Stimulated activated CD4-positive, alpha-beta T cell treated with anti-CD3 and anti-CD28 coated beads, Interleukin-2, amount 100 ng/mL, for 24 hours (primary cell): Measurements from ENCODE around the gene CDR2.

Experiments used
- DNase-seq, 2 donors: peaks; one replicate each; pipeline ENCODE4 v3.0.0-alpha.2; 2020

CDR2 gene

DNA sequence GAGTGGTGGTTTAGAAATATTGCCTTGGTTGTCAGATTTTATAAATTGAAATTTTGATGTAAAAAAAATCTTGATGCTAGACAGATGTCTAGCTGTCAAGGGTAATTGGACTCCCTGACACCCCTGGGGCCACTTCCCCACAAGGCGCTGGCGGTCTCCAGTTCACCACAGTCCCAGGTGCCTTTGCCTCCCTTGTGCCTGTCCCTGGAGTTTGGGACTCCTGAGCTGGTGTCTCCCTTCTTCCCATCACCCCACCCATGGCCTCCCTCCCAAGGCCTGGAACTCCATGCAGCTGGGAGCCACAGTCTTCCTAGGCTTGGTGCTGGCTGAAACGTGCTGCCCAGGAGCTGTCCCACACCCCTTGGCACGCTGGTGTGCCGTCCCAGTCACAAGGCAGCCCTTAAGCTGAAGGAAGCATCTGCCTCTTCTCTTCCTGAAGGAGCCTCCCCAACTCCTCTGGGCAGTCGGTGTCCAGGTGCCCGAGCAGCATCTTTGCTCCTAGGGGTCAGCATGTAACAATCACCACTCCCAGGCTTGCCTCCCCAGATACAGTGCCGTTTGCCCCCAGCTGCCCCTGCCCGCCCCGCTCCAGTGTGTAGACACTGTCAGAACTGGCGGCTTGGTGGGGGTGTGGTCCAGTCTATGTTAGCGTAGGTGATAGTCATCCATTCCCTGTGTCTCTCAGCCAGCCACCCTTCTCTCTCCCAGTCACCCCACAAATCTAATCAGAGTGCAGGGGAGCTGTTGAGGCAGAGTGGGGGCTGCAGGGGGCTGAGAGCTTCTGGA is 51.1 kb downstream of the CDR2 start:
- DNase-seq = no peak

DNA sequence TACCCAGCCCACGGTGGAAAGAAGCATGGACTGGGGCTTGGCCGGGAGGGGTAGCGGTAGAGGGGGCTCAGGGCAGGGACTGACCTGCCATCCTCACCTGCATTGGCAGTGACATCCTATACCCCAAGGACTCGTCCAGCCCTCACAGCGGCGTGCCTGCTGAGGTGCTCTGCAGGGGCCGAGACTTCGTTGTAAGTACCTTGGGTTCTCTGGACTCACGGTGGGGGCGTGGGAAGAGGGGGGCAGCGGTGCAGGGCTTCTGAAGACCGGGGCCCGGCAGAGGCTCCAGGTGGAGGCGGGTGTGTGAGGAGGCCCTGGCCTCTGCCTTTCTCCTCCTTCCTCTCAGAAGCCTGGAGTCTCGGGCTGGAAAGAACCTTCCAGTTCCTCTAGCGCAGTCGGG is 51.7 kb downstream of the CDR2 start:
- DNase-seq = no peak

GRCh38 chr16:22322021-22322471 is 52.4 kb downstream of the CDR2 start:
- DNase-seq = no peak

DNA sequence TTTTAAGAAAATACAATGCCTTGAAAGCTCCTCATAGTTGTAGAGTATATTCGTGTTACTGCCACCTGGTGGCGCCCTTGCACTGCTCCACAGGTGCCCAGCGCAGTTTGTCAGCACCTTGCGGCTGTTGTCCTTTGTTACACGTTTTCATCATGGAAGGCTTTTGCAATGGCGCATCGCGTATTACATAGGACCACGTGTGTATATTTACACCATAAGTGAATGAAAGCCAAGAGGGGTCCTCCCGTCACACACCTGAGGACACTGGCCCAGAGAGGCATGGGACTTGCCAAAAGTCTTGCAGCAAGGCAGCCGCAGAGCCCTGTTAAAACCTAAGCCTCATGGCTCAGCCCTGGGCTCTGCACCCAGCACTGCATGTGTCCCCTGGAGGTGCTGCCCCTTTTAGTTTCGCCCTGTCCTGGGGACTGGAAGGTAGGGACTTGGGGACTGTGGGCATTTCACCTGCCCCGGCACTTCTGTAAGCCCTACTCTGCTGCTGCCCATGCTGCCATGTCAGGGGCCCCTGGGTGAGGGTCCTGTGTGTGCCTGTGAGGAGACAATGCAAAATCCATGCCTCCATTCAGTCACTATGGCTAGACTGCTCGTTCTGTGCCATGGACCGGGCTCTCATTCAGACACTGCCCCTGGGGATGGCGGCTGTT is 52.9 kb downstream of the CDR2 start:
- DNase-seq = peak; percentile 69 to 71

GRCh38 chr16:22320572-22321339 is 53.7 kb downstream of the CDR2 start:
- no peak for DNase-seq

GRCh38 chr16:22318690-22319358 is 55.6 kb downstream of the CDR2 start:
- DNase-seq = peak; percentile 66 to 72

DNA sequence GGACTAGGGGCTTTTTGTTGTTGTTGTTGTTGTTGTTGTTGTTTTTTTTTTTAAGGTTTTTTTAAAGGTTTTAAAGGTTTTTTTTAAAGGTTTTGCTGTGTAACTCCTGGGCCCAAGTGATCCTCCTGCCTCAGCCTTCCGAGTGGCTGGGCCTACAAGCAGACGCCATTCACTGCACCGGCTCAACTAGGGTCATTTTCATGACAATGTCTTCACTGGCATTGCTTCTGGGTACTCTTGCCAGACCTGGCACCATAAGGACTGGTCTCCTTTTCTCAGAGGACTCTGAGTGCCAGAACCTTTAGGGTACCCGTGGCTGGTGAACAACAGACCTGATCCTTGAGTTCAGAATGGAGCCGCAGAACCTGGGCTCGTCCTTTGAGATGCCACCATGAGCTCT is 56.8 kb downstream of the CDR2 start:
- no peak for DNase-seq

- no peak for DNase-seq
Measured at GRCh38 chr16:22317001-22317530, 57.4 kb downstream of the CDR2 start.

- no peak for DNase-seq
Measured at GRCh38 chr16:22316411-22316811, 58.0 kb downstream of the CDR2 start.

DNA sequence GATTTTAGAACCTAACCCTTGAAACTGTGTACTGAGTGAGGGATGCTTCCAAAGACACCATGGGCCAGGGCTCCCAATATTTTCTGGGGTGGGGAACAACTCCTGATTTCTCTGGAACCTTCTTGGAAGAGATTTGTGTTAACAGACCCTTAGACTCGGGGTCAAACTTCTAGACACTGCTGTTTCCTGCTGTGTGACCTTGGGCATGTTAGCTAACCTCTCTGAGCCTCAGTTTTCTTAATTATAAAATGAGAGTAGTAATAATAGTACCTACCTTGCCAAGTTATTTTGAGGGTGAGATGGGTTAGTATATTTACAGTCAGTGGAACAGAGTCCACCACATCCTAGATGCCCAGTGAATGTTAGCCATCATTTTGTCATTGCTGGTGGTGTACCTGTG is 58.4 kb downstream of the CDR2 start:
- no peak for DNase-seq

DNA sequence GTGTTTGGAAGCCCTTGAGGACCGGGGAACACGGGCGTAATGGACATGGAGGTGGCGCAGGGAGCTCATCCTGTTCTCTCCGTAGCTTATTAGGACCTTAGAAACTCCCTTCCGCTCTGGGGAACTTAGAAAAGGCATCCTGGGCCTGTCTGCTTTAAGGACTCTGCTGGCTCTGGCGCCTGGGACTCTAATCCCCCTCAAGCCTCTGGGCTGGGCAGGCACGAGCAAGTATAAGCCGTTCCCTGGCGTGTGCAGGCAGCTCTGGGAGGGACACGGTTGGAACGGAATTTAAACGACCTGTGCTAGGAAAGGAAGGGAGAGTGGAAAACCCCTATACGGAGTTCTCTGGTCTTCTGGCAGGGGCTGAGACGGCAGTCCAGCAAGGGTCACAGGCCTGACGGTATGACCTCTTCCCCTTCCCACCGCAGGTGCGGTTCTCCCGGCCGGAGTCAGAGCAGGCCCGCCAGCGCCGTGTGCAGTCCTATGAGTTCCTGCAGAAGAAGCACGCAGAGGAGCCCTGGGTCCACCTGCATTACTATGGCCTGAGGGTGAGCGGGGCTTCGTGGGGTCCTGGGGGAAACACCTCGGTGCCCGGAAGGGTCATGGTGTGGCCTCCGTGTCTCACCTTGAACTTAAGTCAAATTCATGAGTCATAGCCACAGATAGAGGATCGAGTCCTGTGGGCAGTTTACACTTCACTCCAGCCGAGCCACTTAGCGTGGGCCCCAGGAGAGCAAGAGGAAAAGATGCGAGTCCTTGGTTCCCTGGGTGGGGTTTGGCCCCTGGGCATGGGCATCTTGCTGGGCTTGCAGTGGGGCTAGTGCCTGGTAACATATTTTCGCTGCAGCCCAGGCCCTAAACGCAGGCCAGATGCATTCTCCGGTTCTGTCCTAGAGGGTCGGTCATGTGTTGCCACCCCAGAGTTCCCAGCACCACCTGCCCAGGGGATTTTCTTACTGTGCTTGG is 59.5 kb downstream of the CDR2 start:
- DNase-seq = no peak

DNA sequence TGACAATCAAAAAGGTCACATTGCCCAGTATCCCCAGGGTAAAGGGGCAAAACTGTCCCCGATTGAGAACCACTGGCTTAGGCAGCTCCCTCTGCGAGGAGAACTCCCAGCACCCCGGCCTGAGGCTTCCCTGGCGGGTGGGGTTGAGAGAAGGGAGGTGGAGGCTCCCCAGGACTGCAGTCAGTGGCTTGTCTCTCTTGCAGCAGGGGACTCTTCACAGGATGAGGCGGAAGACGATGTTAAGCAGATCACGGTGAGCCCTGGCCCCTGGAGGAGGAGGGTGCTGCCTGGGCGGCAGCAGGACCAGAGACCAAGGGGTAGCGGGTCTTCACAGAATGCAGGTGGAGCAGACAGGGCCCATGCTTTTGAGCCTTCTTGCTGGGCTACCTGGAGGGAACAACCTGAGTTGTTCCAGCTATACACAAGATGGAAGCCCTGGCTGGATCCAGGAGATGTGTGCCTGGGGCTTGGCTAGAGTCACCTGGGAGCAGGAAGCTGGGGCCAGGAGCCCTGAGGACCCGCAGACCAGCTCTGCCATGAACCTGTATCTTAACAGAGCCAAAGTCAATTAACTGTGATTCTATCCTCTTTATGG is 60.4 kb downstream of the CDR2 start:
- DNase-seq = no peak

- DNase-seq = no peak
Measured at GRCh38 chr16:22312897-22313781, 61.3 kb downstream of the CDR2 start.

GRCh38 chr16:22311520-22311919 is 62.9 kb downstream of the CDR2 start:
- no peak for DNase-seq

DNA sequence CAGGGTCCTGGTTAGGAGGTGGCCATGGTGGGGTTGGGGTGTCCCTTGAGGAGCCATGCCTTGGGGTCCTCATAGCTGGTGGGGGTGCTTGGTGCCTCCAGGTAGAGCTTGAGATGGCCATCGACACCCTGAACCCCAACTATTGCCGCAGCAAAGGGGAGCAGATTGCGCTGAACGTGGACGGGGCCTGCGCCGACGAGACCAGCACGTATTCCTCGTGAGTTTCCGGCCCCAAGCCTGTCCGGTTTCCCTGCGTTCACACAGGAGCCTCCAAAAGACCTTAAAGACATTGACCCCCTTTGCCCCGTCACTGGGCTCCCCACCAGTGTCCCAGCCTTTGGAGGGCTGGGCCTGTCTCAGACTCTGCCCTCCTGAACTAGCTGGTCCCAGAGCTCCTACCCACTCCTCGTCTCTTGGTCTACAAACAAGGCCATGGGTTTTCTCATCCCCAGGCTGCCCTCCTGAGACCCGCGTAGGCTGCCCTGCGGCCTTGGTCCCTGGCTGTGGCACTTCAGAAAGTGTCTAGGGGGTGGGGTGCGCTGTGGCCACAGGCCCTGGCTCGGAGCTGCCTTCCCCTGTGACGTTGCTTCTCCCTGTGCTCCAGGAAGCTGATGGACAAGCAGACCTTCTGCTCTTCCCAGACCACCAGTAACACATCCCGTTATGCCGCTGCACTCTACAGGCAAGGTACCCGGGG is 65.4 kb downstream of the CDR2 start:
- DNase-seq = no peak

GRCh38 chr16:22307838-22308237 is 66.6 kb downstream of the CDR2 start:
- DNase-seq = no peak

GRCh38 chr16:22306788-22307187 is 67.6 kb downstream of the CDR2 start:
- DNase-seq = no peak

DNA sequence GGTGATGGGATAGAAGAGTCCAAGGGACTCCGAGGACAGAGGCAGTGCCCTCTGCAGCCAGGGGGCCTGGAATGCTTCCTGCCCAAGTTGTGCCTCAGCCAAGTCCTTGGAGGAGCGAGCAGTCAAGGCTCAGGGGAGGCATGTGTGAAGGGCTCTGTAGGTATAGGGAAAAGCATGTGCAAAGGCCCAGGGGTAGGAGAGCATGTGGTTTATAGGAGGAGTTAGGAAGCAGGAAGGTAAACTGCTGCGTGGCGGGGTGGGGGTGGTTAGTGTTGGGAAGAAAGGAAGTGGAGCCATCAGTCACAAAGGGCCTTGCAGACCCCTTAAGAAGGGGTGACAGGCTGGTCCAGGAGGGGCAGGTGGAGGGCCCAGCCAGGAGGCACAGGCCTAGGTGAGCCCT is 70.0 kb downstream of the CDR2 start:
- DNase-seq = no peak

DNA sequence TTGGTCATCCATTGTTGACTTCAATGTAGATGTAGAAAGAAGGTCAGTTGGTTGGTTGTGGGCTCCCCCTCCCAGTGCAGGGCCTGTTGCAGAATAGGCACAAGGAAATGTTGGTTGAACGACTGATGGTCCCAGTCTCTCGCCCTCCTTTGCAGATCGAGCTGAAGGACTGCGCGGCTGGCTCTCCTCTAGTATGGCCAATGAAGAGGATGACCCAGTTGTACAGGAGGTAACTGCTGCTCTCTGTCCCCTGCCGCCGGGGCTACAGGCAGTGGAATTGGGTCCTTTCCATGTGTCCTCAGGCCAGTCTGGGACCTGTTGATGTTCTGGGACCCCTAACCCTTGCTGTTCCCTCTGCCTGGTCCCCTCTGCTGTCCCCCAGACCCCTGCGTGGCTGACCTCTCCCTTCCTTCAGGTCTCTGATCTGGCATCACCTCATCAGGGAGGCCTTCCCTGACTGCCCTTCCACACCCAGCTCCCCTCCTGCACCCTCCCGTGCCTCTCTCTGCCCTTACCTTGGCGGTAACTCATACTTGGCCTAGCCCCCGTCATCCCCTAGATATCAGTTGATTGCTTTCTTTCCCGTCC is 71.5 kb downstream of the CDR2 start:
- no peak for DNase-seq
